CD4-positive, alpha-beta T cell (primary cell): ENCODE data around the gene RIOK1. TPM values are rescaled to one million over a fixed set of nuclear protein-coding genes. Genes with fewer than 3 reads are reported as not detected.

ENCODE experiments used
- ATAC-seq: fragments of 200-7000 bp; cut with Tn5 transposase; one replicate; pipeline ENCODE4 v1.10.0; 2022; ENCODE audit warnings: mild to moderate bottlenecking; ENCODE audit not compliant: poor library complexity
- CTCF ChIA-PET: fragments of 350-600 bp; sonication (Branson Sonifier 250); formaldehyde crosslinking; loops from one replicate; lab custom pipeline; 2021; ENCODE audit warnings: antibody characterized with exemption, inconsistent platforms; lab: Charles Lee
- POLR2A ChIA-PET: fragments of 350-600 bp; sonication (Branson Sonifier 250); formaldehyde crosslinking; loops from one replicate; lab custom pipeline; 2021; ENCODE audit warnings: antibody characterized with exemption, inconsistent platforms; lab: Charles Lee
- DNase-seq, 14 experiments: peaks; one replicate each; pipeline ENCODE4 v3.0.0-alpha.2; 2013 to 2020; ENCODE audit warnings: mixed read lengths in 2 of 14
- H3K27ac ChIP-seq, 2 donors: one replicate each; pipeline versions ENCODE4 v1.5.1 to v1.7.0; 2013; ENCODE audit warnings: low read length in 2 of 2, low read depth in 1 of 2, mild to moderate bottlenecking in 1 of 2
- H3K27me3 ChIP-seq, 2 experiments: 1 replicate in 1 of 2; 2 replicates in 1 of 2; pipeline versions ENCODE4 v1.6.1 to v1.7.0; 2013; ENCODE audit warnings: low read length in 2 of 2, control low read depth in 1 of 2, mild to moderate bottlenecking in 1 of 2, moderate library complexity in 1 of 2; ENCODE audit not compliant: insufficient read depth in 2 of 2, control insufficient read depth in 1 of 2
- H3K36me3 ChIP-seq: one replicate; pipeline ENCODE4 v1.6.1; 2013; ENCODE audit warnings: low read length, control low read depth; ENCODE audit not compliant: insufficient read depth
- H3K4me1 ChIP-seq: one replicate; pipeline ENCODE4 v1.6.1; 2013; ENCODE audit warnings: low read length, control low read depth; ENCODE audit not compliant: insufficient read depth
- H3K4me3 ChIP-seq: one replicate; pipeline ENCODE4 v1.5.1; 2013; ENCODE audit warnings: mild to moderate bottlenecking, low read length, moderate library complexity
- H3K9me3 ChIP-seq, 2 experiments: 1 replicate in 1 of 2; 2 replicates in 1 of 2; pipeline versions ENCODE4 v1.6.1 to v1.7.0; 2013; ENCODE audit warnings: low read length in 2 of 2, mild to moderate bottlenecking in 2 of 2, control low read depth in 1 of 2, moderate library complexity in 1 of 2; ENCODE audit not compliant: control insufficient read depth in 1 of 2, insufficient read depth in 1 of 2
- H3K27ac Mint-ChIP-seq: one replicate; pipeline ENCODE4 v1.8.0; 2020; ENCODE audit warnings: mixed read lengths
- H3K27me3 Mint-ChIP-seq: one replicate; pipeline ENCODE4 v1.8.0; 2021; ENCODE audit warnings: mixed read lengths
- H3K36me3 Mint-ChIP-seq: one replicate; pipeline ENCODE4 v1.8.0; 2021; ENCODE audit warnings: low read depth, mixed read lengths
- H3K4me1 Mint-ChIP-seq: one replicate; pipeline ENCODE4 v1.8.0; 2021; ENCODE audit warnings: low read depth, mixed read lengths
- H3K4me3 Mint-ChIP-seq: one replicate; pipeline ENCODE4 v1.8.0; 2020; ENCODE audit warnings: mild to moderate bottlenecking, mixed read lengths
- H3K9me3 Mint-ChIP-seq: one replicate; pipeline ENCODE4 v1.8.0; 2020; ENCODE audit warnings: mixed read lengths
- intact Hi-C, 2 experiments: fragments of 100-400 bp; cut with DNase I in 1 of 2; cut with micrococcal nuclease in 1 of 2; formaldehyde crosslinking; loops; one replicate each; pipeline versions ENCODE4 v1.15.1 to v1.9.0; 2023 to 2025; cut with DNase I, micrococcal nuclease
- total RNA-seq, 174 experiments: library from RNA in 2 of 174; stranded (reverse) in 2 of 174; gene quantifications; one replicate each; pipeline ENCODE4 v1.2.3 and lab custom pipeline; 2021 to 2026
- TF ChIP-seq, protein P1 (sequence below): fragments of 200-600 bp; IDR thresholded peaks from one replicate; pipeline ENCODE4 v1.8.0; 2022; ENCODE audit warnings: antibody characterized with exemption, mild to moderate bottlenecking

The RIOK1 gene
- total RNA-seq, 2 experiments from 2014 or later: 25.5 to 28.1 TPM

DNA sequence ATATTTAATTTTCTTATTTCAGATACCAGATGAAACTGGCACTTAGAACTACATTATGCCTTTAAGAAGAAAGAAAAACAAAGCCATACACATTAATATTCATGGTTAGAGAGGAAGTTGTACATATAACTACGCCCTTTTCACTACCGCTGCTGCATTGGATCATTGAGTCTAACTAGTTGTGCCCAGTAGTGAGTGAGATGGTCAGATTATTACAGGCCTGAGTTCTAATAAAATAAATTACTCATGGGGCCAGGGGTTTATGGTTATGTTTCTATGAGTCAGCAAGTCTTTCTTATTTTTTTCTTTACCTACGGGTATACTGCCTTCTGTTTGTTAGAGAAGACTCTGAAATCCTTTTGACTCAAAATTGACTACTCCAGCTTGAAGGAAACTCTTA lies 11.5 kb downstream of the RIOK1 start:
- Mint-ChIP-seq H3K4me3 (no peak overlapping the region), H3K4me1 (no peaks in the 10 kb centered on the region), H3K36me3 (peaks cover 92% of the 10 kb centered on the region), H3K27me3 (no peaks in the 10 kb centered on the region), H3K27ac (no peak overlapping the region), H3K9me3 (no peaks in the 10 kb centered on the region)
- ATAC-seq: no peak
- ChIA-PET CTCF (interaction anchor here (1.2 kb wide), 1 partner anchor 9 kb away, joined by 3 read pairs; no protein-coding TSS in a partner anchor), POLR2A (interaction anchor here (0.6 kb wide), 1 partner anchor 1893 kb away, joined by 3 read pairs; no protein-coding TSS in a partner anchor)
- Histone ChIP-seq H3K9me3 (no peaks in the 10 kb centered on the region), H3K4me1 (no peaks in the 10 kb centered on the region), H3K36me3 (peaks cover 87% of the 10 kb centered on the region), H3K4me3 (no peak overlapping the region), H3K27ac (no peak overlapping the region), H3K27me3 (no peaks in the 10 kb centered on the region)
- intact Hi-C loops: loop anchor here in 1 of 2 experiments (10.0 kb wide), 1 partner anchor 214 kb away; no protein-coding TSS in a partner anchor
- TF ChIP-seq, protein P1, sequence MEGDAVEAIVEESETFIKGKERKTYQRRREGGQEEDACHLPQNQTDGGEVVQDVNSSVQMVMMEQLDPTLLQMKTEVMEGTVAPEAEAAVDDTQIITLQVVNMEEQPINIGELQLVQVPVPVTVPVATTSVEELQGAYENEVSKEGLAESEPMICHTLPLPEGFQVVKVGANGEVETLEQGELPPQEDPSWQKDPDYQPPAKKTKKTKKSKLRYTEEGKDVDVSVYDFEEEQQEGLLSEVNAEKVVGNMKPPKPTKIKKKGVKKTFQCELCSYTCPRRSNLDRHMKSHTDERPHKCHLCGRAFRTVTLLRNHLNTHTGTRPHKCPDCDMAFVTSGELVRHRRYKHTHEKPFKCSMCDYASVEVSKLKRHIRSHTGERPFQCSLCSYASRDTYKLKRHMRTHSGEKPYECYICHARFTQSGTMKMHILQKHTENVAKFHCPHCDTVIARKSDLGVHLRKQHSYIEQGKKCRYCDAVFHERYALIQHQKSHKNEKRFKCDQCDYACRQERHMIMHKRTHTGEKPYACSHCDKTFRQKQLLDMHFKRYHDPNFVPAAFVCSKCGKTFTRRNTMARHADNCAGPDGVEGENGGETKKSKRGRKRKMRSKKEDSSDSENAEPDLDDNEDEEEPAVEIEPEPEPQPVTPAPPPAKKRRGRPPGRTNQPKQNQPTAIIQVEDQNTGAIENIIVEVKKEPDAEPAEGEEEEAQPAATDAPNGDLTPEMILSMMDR: no peak
- DNase-seq: no peak

DNA sequence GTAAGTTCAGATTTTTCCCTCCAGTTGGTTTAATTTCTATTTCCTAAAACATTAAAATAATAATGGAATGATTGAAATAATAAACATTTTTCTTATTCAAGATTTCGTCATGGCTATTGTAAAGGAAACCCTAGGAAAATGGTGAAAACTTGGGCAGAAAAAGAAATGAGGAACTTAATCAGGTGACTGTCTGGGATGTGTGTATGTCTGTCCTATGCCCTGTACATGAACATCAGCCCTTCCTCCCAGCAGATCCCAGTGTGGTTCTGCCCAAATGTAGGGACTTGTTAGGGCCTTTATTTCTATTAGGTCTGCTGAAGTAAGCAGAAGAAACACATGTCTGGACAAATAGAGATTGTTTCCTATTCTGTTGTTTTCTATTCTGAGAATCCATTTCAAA lies 13.1 kb downstream of the RIOK1 start:
- H3K4me1 Mint-ChIP-seq: no peaks in the 10 kb centered on the region
- TF ChIP-seq, protein P1: no peak
- ATAC-seq (no peak), DNase-seq (no peak)
- intact Hi-C loops: loop anchor here in 1 of 2 experiments (10.0 kb wide), 1 partner anchor 212 kb away; no protein-coding TSS in a partner anchor
- H3K27ac ChIP-seq: no peak overlapping the region
- H3K9me3 Mint-ChIP-seq: no peaks in the 10 kb centered on the region
- H3K4me3 Mint-ChIP-seq: no peak overlapping the region
- H3K27ac Mint-ChIP-seq: no peak overlapping the region
- no peak overlapping the region for H3K4me3 ChIP-seq
- ChIA-PET CTCF (no interaction called here), POLR2A (no interaction called here)
- H3K36me3 Mint-ChIP-seq: peaks cover 96% of the 10 kb centered on the region
- no peaks in the 10 kb centered on the region for H3K27me3 ChIP-seq
- H3K4me1 ChIP-seq: no peaks in the 10 kb centered on the region
- H3K36me3 ChIP-seq: peaks cover 88% of the 10 kb centered on the region
- no peaks in the 10 kb centered on the region for H3K9me3 ChIP-seq
- no peaks in the 10 kb centered on the region for H3K27me3 Mint-ChIP-seq

DNA sequence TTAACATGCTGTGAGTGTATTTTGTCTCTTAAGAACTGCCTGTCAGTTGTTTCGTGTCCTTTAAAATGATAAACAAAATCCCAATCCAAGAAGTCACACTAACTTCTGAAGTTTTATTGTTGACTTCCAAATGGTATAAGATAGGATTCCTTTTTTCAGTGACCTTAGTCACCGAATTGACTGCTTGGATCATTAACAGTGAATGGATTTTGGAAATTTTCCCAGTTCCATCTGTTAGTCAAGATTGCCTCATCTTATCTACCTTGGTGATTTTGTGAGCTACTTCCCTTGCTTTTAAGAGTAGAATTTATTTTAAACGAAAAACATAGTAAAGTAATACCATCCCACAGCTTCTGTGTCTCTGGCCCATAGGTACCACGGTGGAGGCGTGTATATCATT lies 14.9 kb downstream of the RIOK1 start:
- Histone ChIP-seq H3K4me3 (no peak overlapping the region), H3K27ac (no peak overlapping the region), H3K4me1 (no peaks in the 10 kb centered on the region), H3K36me3 (peaks cover 89% of the 10 kb centered on the region), H3K27me3 (no peaks in the 10 kb centered on the region), H3K9me3 (no peaks in the 10 kb centered on the region)
- intact Hi-C loops: loop anchor here in 1 of 2 experiments (10.0 kb wide), 1 partner anchor 210 kb away; no protein-coding TSS in a partner anchor
- ATAC-seq (no peak), DNase-seq (no peak)
- Mint-ChIP-seq H3K36me3 (peaks cover 90% of the 10 kb centered on the region), H3K4me1 (no peaks in the 10 kb centered on the region), H3K27ac (no peak overlapping the region), H3K4me3 (no peak overlapping the region), H3K27me3 (no peaks in the 10 kb centered on the region), H3K9me3 (no peaks in the 10 kb centered on the region)
- POLR2A ChIA-PET: no interaction called here
- TF ChIP-seq, protein P1: no peak
- CTCF ChIA-PET: interaction anchor here (0.6 kb wide), 1 partner anchor 19 kb away, joined by 3 read pairs; no protein-coding TSS in a partner anchor
